Fibroblast of the conjunctiva (primary cell): ENCODE measurements around the gene USP32.
"Not testable (repeated sequence)": the region's sequence is repeated elsewhere in the genome, so short reads cannot be mapped to it uniquely, and the experiment has no call there.

Experiments
- DNase-seq: peaks from one replicate; pipeline ENCODE4 v3.0.0-alpha.2; 2010; ENCODE audit warnings: low read depth

The USP32 gene

GRCh38 chr17:60231234-60231633, 160.7 kb downstream of the USP32 start:
- peak; percentile 20 for DNase-seq

- no peak for DNase-seq
Observed at GRCh38 chr17:60230358-60230757, 161.6 kb downstream of the USP32 start.

DNA sequence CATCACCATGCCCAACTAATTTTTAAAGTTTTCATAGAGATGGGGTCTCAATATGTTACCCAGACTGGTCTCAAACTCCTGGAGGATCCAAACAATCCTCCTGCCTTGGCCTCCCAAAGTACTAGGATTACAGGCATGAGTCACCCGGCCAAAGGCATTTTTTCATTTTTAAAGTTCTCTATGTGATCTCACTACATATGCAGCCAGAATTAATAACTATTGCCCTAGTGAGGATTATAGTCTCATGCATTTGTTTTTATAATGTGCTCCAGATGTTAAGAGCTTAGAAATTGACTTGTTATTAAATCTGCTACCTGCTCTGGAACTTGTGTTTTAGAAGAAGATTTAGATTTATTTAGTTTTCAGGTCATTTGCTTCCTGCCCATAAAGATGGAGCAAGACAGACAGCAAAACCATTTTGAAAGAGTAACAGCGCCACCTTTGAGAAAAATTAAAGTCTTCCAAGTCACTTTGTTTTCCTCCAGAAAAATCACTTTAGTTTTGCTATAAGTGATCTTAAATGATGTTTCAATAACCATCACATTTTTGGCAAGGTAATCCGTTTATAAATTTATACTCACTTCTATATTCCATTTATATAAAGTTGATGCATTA, 162.6 kb downstream of the USP32 start:
- peak; percentile 49 for DNase-seq

DNA sequence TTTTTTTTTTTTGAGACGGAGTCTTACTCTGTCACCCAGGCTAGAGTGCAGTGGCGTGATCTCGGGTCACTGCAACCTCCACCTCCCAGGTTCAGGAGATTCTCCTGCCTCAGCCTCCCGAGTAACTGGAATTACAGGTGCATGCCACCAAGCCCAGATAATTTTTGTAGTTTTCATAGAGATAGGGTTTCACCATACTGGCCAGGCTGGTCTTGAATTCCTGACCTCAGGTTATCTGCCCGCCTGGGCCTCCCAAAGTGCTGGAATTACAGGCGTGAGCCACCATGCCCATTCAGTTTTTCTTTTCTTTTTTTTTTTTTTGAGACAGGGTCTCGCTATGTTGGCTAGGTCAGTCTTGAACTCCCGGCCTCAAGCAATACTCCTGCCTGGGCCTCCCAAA, 164.7 kb downstream of the USP32 start:
- not testable (repeated sequence) for DNase-seq

GRCh38 chr17:60224064-60224463, 167.9 kb downstream of the USP32 start:
- no peak for DNase-seq

DNA sequence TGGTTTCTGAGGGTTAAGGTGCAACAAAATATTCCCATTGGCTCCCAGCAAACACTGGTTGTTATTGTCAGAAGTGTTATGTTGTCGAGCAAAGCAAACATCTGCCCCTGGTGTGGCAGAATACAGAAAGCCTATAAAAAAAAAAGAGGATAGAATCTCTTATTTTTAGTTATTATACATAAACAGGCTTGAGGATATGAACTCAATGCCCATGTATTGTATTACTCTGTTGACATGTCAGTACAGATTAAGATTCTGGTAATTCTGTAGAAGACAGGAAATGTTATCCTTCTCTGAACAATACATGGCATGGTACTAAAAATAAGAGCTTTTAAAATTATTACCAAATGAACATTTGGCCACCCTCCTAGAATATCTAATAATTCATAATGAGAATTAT, 168.5 kb downstream of the USP32 start:
- no peak for DNase-seq

GRCh38 chr17:60218774-60219173, 173.2 kb downstream of the USP32 start:
- not testable (repeated sequence) for DNase-seq

DNA sequence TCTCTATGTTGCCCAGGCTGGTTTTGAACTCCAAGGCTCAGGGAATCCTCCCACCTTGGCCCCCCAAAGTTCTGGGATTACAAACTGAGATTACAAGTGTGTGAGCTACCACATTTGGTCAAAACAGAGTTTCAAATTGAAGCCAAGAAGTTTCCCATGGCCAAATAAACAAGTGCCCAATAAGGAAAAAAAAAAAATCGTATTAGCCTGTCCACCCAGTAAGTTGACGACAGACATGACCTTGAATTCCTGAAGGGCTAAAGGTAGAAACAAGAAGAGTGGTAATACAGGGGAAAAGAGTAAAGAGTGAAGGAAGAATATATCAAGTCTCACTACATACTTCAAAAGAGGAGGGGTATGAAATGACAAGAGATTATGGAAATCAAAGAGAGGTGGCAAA, 176.0 kb downstream of the USP32 start:
- DNase-seq: not testable (repeated sequence)

DNA sequence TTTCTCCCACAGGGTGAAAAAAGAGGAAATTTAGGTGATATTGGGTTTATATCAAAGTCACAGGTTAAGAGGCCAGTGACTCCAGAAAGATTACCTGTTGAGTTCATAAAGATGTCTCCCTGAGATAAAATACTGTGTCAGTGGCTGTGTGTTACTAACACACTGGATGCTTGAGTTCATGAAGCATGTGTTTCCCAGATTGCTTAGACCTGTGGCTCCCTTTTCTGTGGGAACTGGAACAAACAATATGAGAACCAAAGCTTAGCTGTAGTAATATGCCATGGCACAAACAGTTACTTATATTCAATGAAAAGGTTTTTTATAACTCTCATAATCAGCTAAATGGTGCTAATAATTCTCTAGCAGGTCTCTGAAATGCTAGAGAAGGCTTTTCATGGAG, 180.7 kb downstream of the USP32 start:
- DNase-seq: not testable (repeated sequence)

DNA sequence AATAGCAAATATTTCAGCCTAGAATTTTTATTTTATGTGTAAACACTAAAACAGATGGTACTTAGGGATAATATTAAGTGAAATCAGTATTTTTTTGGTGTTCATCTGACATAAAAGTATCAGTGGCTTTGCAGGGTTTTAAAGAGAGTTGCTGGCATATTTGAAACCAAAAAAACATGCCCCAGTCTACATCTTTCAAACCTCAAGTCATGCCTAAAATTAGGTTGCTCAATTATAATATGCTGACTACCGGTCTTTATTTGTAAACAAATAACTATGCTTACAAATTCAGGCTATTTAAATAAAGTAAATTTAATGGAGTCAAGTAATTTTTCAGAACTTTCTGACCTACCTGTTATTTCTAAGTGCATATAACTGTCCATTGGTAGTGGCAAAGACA, 183.6 kb downstream of the USP32 start:
- not testable (repeated sequence) for DNase-seq

DNA sequence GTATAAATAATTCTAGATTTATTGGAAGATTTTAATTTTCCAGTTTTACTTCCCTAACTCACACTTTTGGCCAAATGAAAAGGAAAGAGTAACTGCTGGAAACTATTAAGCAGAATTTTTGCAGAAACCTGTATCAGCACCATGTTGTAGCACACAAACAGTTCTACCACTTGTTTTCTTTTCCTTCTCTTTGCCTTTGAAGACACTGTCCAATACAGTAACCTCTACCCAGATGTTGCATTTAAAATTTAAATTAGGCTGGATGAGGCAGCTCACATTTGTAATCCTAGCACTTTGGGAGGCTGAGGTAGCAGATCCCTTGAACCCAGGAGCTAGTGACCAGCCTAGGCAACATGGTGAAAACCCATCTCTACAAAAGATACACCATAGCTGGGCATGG, 186.2 kb downstream of the USP32 start:
- DNase-seq: not testable (repeated sequence)

DNA sequence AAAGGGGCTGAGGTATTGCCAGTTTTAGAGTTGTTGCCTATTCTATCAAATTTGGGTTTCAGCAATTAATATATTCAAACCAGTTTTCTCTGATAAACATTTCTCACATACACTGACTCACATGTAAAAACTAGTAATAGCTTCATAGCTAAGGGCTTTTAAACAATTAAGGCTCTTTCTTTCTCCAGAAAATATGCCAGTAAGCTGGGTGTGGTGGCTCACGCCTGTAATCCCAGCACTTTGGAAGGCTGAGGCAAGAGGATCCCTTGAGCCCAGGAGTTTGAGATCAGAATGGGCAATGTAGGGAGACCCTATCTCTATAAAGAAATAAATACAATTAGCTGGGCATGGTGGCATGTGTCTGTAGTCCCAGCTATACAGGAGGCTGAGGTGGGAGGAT, 193.3 kb downstream of the USP32 start:
- DNase-seq: not testable (repeated sequence)

DNA sequence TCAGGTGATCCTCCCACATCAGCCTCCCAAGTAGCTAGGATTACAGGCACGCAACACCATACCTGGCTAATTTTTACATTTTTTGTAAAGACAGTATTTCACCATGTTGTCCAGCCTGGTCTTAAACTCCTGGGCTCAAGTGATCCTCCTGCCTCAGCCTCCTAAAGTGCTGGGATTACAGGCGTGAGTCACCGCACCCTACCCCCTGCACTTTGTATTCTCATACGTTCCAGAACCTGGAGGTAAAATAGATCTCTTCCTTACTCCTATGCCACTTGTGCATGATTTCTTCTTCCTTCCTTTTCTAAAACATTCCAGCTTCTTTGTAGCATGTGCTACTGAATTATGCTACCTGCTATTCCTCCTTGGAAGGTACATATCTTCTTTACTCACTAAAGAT, 197.8 kb downstream of the USP32 start:
- not testable (repeated sequence) for DNase-seq

DNA sequence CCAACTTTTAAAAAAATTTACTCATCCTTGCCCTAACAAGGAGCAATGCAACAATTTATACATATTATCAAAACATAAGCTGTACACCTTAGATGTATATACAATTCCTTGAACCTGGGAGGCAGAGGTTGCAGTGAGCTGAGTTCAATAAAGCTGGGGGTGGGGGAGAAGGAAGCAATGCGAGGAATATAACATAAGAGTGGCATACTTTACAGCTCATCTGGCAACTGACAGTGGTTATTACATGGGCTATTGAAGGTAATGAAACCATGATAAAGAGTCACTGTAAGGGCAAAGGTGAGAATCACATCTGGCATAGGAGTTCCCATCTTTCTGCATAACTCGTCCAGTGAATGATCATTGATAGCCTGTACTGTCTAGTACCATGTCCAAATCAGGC, 198.5 kb downstream of the USP32 start:
- no peak for DNase-seq

DNA sequence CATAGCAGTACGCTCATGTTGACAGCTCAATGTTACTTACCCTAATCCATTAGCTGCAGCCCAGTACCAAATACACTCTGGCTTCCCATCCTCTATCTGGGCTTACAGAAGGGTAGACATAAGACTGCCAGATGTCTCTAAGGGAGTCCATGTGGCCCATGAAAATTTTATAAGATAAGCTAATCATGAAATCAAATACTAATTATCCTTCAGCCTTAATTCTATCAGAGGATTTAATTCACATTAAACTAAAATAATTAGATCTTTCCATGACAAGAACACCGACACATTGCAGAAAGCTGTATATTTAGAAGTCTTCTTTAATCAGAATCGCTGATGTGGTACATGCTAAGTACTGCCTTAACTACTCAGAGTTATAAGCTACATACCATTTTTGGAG, 198.9 kb downstream of the USP32 start:
- DNase-seq: not testable (repeated sequence)

DNA sequence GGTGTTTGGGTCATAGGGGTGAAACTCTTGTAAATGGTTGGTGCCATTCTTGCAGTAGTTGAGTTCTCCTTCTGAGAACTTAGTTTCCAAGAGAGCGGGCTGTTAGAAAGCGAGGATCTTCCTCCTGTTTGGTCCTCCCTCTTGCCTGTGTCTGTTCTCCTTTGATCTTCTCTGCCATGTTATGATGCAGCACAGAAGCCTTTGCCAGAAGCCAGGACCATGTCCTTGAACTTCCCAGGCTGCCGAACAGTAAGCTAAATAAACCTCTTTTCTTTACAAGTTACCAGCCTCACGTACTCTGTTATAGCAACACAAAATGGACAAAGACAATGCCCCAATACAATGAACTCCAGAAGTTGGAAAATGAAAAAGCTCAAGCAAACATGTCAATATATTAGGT, 201.9 kb downstream of the USP32 start:
- not testable (repeated sequence) for DNase-seq

GRCh38 chr17:60188759-60189158, 203.2 kb downstream of the USP32 start:
- no peak for DNase-seq

- DNase-seq: not testable (repeated sequence)
Observed at GRCh38 chr17:60186846-60187745, 204.8 kb downstream of the USP32 start.

GRCh38 chr17:60186372-60186771, 205.6 kb downstream of the USP32 start:
- DNase-seq: not testable (repeated sequence)

GRCh38 chr17:60180380-60180779, 211.6 kb downstream of the USP32 start:
- DNase-seq: not testable (repeated sequence)

DNA sequence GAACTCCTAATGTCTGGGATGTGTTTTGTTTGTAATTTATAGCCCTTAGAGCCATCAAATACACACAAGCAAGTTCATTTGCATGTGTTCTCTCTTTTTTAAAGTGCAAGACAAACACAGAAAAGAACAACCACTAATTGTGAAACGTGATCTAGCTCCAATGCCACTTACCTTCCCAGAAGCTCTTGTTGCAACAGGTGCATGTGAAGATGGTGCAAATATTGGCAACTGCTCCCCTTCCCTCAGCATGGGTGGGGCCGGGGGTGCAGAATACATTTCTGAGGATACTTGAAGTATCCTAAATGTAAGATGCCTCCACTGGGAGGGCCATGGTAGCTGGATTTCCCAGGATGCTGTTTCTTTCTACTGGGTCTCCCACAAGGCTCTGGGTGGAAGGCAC, 213.8 kb downstream of the USP32 start:
- DNase-seq: not testable (repeated sequence)

GRCh38 chr17:60176763-60177162, 215.2 kb downstream of the USP32 start:
- not testable (repeated sequence) for DNase-seq

DNA sequence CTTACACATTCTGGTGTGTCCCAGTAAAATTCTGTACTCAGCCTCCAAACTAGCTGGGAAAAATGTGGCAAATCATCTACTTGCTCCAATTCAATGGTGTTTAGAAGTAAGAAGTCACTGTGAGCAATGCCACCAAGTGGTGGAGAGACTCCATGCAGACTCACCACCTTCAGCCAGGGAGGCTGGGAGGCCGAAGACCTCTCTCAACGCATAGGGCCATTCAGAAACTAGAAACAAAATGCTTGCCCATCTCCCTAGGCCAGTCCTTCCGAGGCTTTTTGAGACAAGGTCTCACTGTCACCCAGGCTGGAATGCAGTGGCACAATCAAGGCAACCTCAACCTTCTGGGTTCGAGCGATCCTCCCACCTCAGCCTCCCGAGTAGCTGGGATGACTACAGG, 217.2 kb downstream of the USP32 start:
- not testable (repeated sequence) for DNase-seq
